Activated T-helper 2 cell treated with anti-CD3 and anti-CD28 coated beads, Interferon-gamma antibody, Interleukin-2, Interleukin-4, amounts not matched to agents 10 μg/mL and 5 μg/mL and 100 μg/mL, durations not matched to agents 14 hours and 24 hours and 36 hours (primary cell): ENCODE data around the gene PAX5. TPM values are rescaled to one million over a fixed set of nuclear protein-coding genes. Genes with fewer than 3 reads are reported as not detected.

Experiments
- DNase-seq: peaks from one replicate; pipeline ENCODE4 v3.0.0; 2021; ENCODE audit warnings: low spot score
- H3K27ac Mint-ChIP-seq: one replicate; pipeline ENCODE4 v1.8.0; 2021; ENCODE audit warnings: mixed read lengths
- H3K27me3 Mint-ChIP-seq: one replicate; pipeline ENCODE4 v1.8.0; 2021; ENCODE audit warnings: low read depth, mixed read lengths
- H3K36me3 Mint-ChIP-seq: one replicate; pipeline ENCODE4 v1.8.0; 2021; ENCODE audit warnings: low read depth, mixed read lengths
- H3K4me1 Mint-ChIP-seq: one replicate; pipeline ENCODE4 v1.8.0; 2021; ENCODE audit warnings: low read depth, mixed read lengths
- H3K4me3 Mint-ChIP-seq: one replicate; pipeline ENCODE4 v1.8.0; 2021; ENCODE audit warnings: low read depth, mild to moderate bottlenecking, moderate library complexity, mixed read lengths
- H3K9me3 Mint-ChIP-seq: one replicate; pipeline ENCODE4 v1.8.0; 2021; ENCODE audit warnings: mixed read lengths
- intact Hi-C: fragments of 100-400 bp; cut with micrococcal nuclease; formaldehyde crosslinking; loops from one replicate; pipeline ENCODE4 v1.15.1; 2023
- total RNA-seq: library from RNA; stranded (reverse); gene quantifications from 2 replicates; pipeline ENCODE4 v1.2.3, GENCODE V29; 2022

PAX5 gene
- total RNA-seq, 1 donor from 2014 or later, result 0.34 TPM

- H3K4me3 Mint-ChIP-seq, result no peak overlapping the region
- H3K27ac Mint-ChIP-seq, result no peak overlapping the region
- no peaks in the 10 kb centered on the region for H3K4me1 Mint-ChIP-seq
- no peaks in the 10 kb centered on the region for H3K36me3 Mint-ChIP-seq
- intact Hi-C loops, result no loop called here
- no peak for DNase-seq
- no peaks in the 10 kb centered on the region for H3K9me3 Mint-ChIP-seq
- H3K27me3 Mint-ChIP-seq, result peaks cover 60% of the 10 kb centered on the region
Observed at GRCh38 chr9:37002036-37002412, 32.0 kb downstream of the PAX5 start.

DNA sequence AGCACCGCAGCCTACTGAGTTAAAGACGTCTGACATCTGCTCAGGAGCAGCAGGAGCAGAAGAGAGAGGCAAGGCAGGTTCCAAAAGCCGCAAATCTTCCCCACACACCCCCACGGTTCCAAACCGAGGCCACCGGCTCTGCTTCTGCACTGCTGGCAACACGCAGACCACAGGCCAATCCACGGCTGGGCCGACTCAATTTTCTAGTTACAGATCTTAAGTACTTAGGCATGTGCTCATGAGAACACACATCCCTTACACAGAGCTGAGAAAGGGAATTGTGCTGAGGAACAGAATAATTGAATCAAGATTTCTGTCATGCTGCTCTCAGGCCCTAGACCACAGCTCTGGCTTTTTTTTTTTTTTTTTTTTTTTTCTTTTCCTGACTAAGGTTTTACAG, 32.6 kb downstream of the PAX5 start:
- Mint-ChIP-seq H3K9me3 (no peaks in the 10 kb centered on the region), H3K4me1 (no peaks in the 10 kb centered on the region), H3K27ac (no peak overlapping the region), H3K27me3 (peaks cover 55% of the 10 kb centered on the region), H3K36me3 (no peaks in the 10 kb centered on the region), H3K4me3 (no peak overlapping the region)
- intact Hi-C loops, result no loop called here
- no peak for DNase-seq

GRCh38 chr9:36999728-37000333, 34.2 kb downstream of the PAX5 start:
- DNase-seq, result no peak
- Mint-ChIP-seq H3K27ac (no peak overlapping the region), H3K9me3 (no peaks in the 10 kb centered on the region), H3K4me3 (no peak overlapping the region), H3K4me1 (peaks cover 3% of the 10 kb centered on the region), H3K27me3 (peaks cover 42% of the 10 kb centered on the region), H3K36me3 (no peaks in the 10 kb centered on the region)
- intact Hi-C loops, result loop anchor here (10.0 kb wide), 3 partner anchors 325 to 395 kb away; no protein-coding TSS in a partner anchor

- H3K36me3 Mint-ChIP-seq, result no peaks in the 10 kb centered on the region
- no peak overlapping the region for H3K27ac Mint-ChIP-seq
- H3K27me3 Mint-ChIP-seq, result peaks cover 25% of the 10 kb centered on the region
- peaks cover 3% of the 10 kb centered on the region for H3K4me1 Mint-ChIP-seq
- no peak for DNase-seq
- no peaks in the 10 kb centered on the region for H3K9me3 Mint-ChIP-seq
- intact Hi-C loops, result loop anchor here (10.0 kb wide), 3 partner anchors 327 to 397 kb away; no protein-coding TSS in a partner anchor
- H3K4me3 Mint-ChIP-seq, result no peak overlapping the region
Observed at GRCh38 chr9:36997414-36997813, 36.7 kb downstream of the PAX5 start.

DNA sequence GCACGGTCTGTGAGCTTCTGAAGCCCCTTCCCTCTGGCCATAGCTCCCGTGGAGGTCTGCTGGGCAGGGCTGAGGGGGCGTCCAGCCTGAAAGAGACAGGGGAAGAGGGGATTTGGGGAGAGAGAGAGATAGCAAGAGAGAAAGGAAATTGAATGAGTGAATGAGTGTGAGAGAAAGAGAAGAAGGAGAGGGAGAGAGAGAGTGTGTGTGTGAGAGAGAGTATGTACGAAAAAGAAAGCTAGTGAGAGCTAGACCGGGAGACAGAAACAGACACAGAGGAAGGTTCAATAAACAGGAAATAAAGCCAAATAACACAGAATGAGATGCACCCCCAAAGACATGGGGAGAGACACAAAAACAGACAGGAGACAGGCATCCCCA, 37.4 kb downstream of the PAX5 start:
- Mint-ChIP-seq H3K9me3 (peaks cover 6% of the 10 kb centered on the region), H3K36me3 (peaks cover 1% of the 10 kb centered on the region), H3K27me3 (peaks cover 21% of the 10 kb centered on the region), H3K4me3 (no peak overlapping the region), H3K4me1 (peaks cover 3% of the 10 kb centered on the region), H3K27ac (no peak overlapping the region)
- no peak for DNase-seq
- intact Hi-C loops, result loop anchor here (10.0 kb wide), 3 partner anchors 328 to 398 kb away; no protein-coding TSS in a partner anchor

GRCh38 chr9:36995927-36996705, 38.0 kb downstream of the PAX5 start:
- no peak overlapping the region for H3K27ac Mint-ChIP-seq
- peaks cover 20% of the 10 kb centered on the region for H3K27me3 Mint-ChIP-seq
- intact Hi-C loops, result loop anchor here (10.0 kb wide), 3 partner anchors 329 to 399 kb away; no protein-coding TSS in a partner anchor
- peaks cover 3% of the 10 kb centered on the region for H3K4me1 Mint-ChIP-seq
- H3K9me3 Mint-ChIP-seq, result peaks cover 11% of the 10 kb centered on the region
- H3K4me3 Mint-ChIP-seq, result no peak overlapping the region
- peaks cover 4% of the 10 kb centered on the region for H3K36me3 Mint-ChIP-seq
- peak; percentile 36 for DNase-seq

DNA sequence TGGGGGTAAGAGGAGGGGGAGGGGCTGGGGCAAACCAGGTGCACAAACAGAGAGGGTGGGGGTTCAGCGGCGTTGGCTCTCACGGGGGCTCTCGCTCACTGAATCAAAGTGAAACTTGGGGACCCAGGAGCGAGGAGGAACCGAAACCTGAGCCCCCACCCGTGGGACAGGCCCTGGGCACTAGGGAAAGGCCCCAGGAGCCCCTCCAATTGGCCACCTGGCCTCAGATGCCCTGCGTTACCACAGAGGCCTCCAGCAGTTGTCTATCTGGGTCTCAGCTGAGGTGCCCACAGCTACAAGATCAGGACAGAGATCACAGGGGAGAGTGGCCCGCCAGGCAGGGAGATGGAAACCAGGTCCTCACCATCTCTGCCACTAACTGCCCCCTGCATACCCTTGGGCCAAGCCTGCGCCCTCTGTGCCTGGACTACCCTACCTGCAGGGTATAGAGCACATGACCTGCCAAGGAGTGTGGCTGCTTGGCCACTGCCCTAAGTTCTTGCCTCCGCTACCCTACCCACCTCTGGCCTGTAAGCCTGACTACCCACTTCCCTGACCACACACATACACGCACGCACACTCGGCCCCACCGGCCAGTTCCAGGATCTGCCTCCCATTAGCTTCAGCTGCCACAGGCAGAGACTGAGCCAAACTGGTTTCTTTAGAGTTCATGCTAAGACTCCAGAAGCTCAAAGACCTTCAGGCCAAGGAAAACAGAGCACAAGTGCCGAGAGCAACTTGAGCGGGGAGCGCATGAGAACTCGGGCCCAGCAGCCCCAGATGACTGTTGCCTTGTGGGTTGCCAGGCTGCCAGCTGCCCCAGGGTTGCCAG, 39.9 kb downstream of the PAX5 start:
- Mint-ChIP-seq H3K36me3 (peaks cover 10% of the 10 kb centered on the region), H3K27ac (no peak overlapping the region), H3K9me3 (peaks cover 24% of the 10 kb centered on the region), H3K27me3 (peaks cover 20% of the 10 kb centered on the region), H3K4me3 (no peak overlapping the region), H3K4me1 (peaks cover 3% of the 10 kb centered on the region)
- intact Hi-C loops, result loop anchor here (10.0 kb wide), 3 partner anchors 331 to 401 kb away; no protein-coding TSS in a partner anchor
- DNase-seq, result no peak

- DNase-seq, result no peak
- Mint-ChIP-seq H3K27ac (no peak overlapping the region), H3K9me3 (peaks cover 24% of the 10 kb centered on the region), H3K27me3 (peaks cover 29% of the 10 kb centered on the region), H3K4me3 (no peak overlapping the region), H3K36me3 (peaks cover 10% of the 10 kb centered on the region), H3K4me1 (peaks cover 6% of the 10 kb centered on the region)
- intact Hi-C loops, result loop anchor here (10.0 kb wide), 3 partner anchors 332 to 402 kb away; no protein-coding TSS in a partner anchor
Observed at GRCh38 chr9:36992501-36993316, 41.4 kb downstream of the PAX5 start.

DNA sequence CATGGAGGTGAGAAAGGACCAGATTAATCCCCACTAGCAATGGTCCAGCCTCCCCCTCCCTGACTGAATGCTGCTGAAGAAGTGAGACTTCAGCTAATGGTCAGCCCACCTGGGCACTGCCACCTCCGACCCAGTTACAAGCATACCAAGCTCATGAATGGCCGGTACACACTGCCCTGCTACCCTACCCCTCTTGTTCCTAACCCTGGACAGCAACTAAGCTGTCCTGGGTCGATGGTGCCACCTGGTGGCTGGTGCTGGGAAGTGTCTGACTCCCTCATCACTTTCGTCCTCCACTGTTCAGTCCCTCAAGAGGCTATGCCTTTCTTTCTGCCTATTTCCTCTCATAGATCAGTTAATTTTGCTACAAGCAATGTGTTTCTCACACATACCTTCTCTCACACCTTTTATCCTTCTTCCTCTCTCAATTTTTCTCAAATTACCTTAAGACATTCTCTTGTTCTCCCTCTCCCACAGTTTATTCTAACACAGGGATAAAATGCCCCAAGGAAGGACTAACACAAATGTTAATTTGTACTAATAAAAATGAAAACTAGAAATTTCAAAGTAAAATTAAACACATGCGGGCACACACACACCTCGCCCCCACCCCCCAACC, 42.4 kb downstream of the PAX5 start:
- H3K27me3 Mint-ChIP-seq, result peaks cover 39% of the 10 kb centered on the region
- DNase-seq, result no peak
- H3K4me1 Mint-ChIP-seq, result peaks cover 7% of the 10 kb centered on the region
- intact Hi-C loops, result loop anchor here (1.0 to 10.0 kb wide), 4 partner anchors 118 to 403 kb away; no protein-coding TSS in a partner anchor
- no peak overlapping the region for H3K27ac Mint-ChIP-seq
- peaks cover 10% of the 10 kb centered on the region for H3K36me3 Mint-ChIP-seq
- peaks cover 24% of the 10 kb centered on the region for H3K9me3 Mint-ChIP-seq
- H3K4me3 Mint-ChIP-seq, result no peak overlapping the region

DNA sequence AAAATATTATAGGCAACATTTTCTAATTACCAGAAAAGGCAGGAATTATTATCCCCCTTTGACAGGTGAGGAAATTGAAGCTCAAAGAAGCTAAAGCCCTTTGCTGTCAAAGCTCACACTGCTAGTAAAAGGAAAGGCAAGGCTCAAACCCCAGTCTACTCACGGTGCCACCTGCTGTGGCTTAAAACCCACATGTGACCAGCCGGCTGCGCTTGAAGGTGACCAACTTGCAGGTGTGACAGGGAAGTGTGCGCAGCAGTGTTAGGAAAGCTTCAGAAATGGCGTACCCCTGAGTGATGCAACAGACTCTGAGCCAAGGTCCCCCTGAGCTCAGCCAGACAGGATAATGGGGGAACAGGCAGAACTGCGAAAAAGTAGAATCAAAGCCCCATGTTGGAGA, 45.2 kb downstream of the PAX5 start:
- no peak overlapping the region for H3K4me3 Mint-ChIP-seq
- peaks cover 10% of the 10 kb centered on the region for H3K36me3 Mint-ChIP-seq

DNA sequence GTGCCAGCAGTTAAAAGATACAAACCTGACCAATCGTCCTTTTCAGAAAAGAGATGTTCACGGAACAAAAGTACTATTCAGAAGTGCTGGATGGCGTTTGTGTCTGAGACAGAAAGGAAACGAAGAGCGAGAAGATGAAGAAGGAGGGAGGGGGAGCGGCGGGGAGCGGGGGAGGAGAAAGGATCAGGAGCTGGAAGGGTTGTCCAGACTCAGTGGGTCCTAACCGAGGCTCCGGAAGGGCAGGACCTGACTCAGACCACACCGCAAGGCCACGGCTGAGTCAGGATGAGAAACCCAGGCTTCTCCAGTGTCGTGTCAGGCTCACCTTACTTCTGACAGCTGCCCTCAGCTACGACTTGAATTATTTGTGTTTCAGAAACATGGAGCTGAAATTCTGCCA, 46.2 kb downstream of the PAX5 start:
- DNase-seq, result no peak
- H3K36me3 Mint-ChIP-seq, result peaks cover 10% of the 10 kb centered on the region
- H3K27me3 Mint-ChIP-seq, result peaks cover 60% of the 10 kb centered on the region
- peaks cover 4% of the 10 kb centered on the region for H3K4me1 Mint-ChIP-seq
- intact Hi-C loops, result loop anchor here (5.0 kb wide), 1 partner anchor 44 kb away; the partner anchor contains the start of gene PAX5
- no peak overlapping the region for H3K27ac Mint-ChIP-seq
- H3K4me3 Mint-ChIP-seq, result no peak overlapping the region
- peaks cover 24% of the 10 kb centered on the region for H3K9me3 Mint-ChIP-seq

More for the DNA sequence above, 45.2 kb downstream of the PAX5 start:
- DNase-seq, result no peak
- H3K9me3 Mint-ChIP-seq, result peaks cover 24% of the 10 kb centered on the region
- peaks cover 56% of the 10 kb centered on the region for H3K27me3 Mint-ChIP-seq
- intact Hi-C loops, result loop anchor here (5.0 kb wide), 1 partner anchor 43 kb away; the partner anchor contains the start of gene PAX5
- H3K4me1 Mint-ChIP-seq, result peaks cover 4% of the 10 kb centered on the region
- no peak overlapping the region for H3K27ac Mint-ChIP-seq
